Measurements from ENCODE around the gene PDILT.
A peak's percentile ranks its signal among the peaks of the same experiment; 100 is the strongest.

- TF ChIP-seq POLR2A (IDR thresholded peaks at IDR 0.05): peak in 1 of 3 donors; percentile 5
- no peak for TF ChIP-seq CTCF (IDR thresholded peaks at IDR 0.05)
Measured at GRCh38 chr16:20347666-20348364, 56.7 kb downstream of the PDILT start.

Data from body of pancreas (tissue), 4 donors.